Body of pancreas (tissue), 4 donors: ENCODE measurements around the gene CAMK4. TPM values are rescaled to one million over a fixed set of nuclear protein-coding genes. Genes with fewer than 3 reads are reported as not detected.

ENCODE experiments used
- ATAC-seq: fragments of 150-250 bp; one replicate; pipeline ENCODE4 v1.9.1; 2016
- DNase-seq, 4 donors: peaks; one replicate each; pipeline ENCODE4 v3.0.0-alpha.2; 2019
- H3K27ac ChIP-seq, 4 donors: fragments of 200-600 bp; sonication (generic); 1 replicate in 3 of 4; 2 replicates in 1 of 4; pipeline versions ENCODE4 v1.5.1 to v1.6.1; 2016 to 2019; ENCODE audit warnings: mild to moderate bottlenecking in 1 of 4, mixed read lengths in 1 of 4, moderate library complexity in 1 of 4
- H3K27me3 ChIP-seq, 2 donors: fragments of 200-600 bp; sonication (generic); one replicate each; pipeline ENCODE4 v1.6.0; 2016; ENCODE audit warnings: mild to moderate bottlenecking in 1 of 2
- H3K36me3 ChIP-seq, 2 donors: fragments of 200-600 bp; sonication (generic); replicated peaks in 1 of 2; 2 replicates each; pipeline ENCODE4 v1.5.1; 2016; ENCODE audit warnings: low read depth in 2 of 2; ENCODE audit not compliant: insufficient read depth in 1 of 2
- H3K4me1 ChIP-seq: fragments of 200-600 bp; sonication (generic); one replicate; pipeline ENCODE4 v1.6.0; 2016
- H3K4me3 ChIP-seq, 2 donors: fragments of 200-600 bp; sonication (generic); 1 replicate in 1 of 2; 2 replicates in 1 of 2; pipeline ENCODE4 v1.5.1; 2016 to 2019
- H3K9me3 ChIP-seq, 3 donors: fragments of 200-600 bp; sonication (generic); 1 replicate in 2 of 3; 2 replicates in 1 of 3; pipeline ENCODE4 v1.5.1; 2016
- POLR2A ChIP-seq, 3 donors: fragments of 450-650 bp; IDR thresholded peaks; one replicate each; pipeline ENCODE4 v1.6.1; 2016; ENCODE audit warnings: antibody characterized with exemption in 3 of 3, mild to moderate bottlenecking in 2 of 3
- WGBS, 2 donors: methylation state at CpG; one replicate each; pipeline ENCODE4 v1.1.5; 2017; 5-methylcytosine and 5-hydroxymethylcytosine counted together
- intact Hi-C: fragments of 100-400 bp; cut with DNase I; formaldehyde crosslinking; loops from one replicate; pipeline ENCODE4 v1.15.1; 2023
- total RNA-seq, 2 donors: library from RNA; depleted of rRNA; stranded (reverse); fragments of >200 nt; gene quantifications; one replicate each; pipeline ENCODE4 v1.1.0, GENCODE V29; 2016
- TF ChIP-seq, protein P1 (sequence below), 7 experiments: fragments of 450-650 bp in 4 of 7; fragments of 200-600 bp in 3 of 7; sonication (generic) in 3 of 7; IDR thresholded peaks; one replicate each; pipeline ENCODE4 v1.5.1; 2016 to 2019; ENCODE audit warnings: antibody characterized with exemption in 7 of 7

CAMK4 gene
- total RNA-seq, 2 donors from 2014 or later: 0.78 TPM; not detected in 1

DNA sequence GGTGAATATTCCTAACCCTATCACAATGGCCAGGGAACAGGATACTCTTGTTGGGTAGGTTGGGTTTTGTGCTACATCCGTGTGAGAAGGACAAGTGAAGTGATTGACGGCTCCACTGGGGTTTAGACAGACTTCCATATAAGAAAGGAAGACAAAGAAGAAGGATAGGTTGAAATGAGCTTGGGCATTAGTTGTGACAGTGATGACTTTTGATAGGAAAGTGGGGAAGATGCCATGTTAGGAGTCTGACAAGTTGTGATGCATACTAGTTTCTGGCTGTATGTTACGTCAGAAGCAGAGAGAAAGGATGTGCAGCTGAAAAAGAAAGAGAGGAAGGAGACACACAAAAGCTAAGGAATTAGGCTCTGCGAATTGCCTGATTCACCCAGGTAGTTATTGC is 150.2 kb downstream of the CAMK4 start:
- Histone ChIP-seq H3K4me1 (no peaks in the 10 kb centered on the region), H3K27me3 (no peaks in the 10 kb centered on the region)
- TF ChIP-seq POLR2A (IDR thresholded peaks at IDR 0.05): no peak
- TF ChIP-seq, protein P1, sequence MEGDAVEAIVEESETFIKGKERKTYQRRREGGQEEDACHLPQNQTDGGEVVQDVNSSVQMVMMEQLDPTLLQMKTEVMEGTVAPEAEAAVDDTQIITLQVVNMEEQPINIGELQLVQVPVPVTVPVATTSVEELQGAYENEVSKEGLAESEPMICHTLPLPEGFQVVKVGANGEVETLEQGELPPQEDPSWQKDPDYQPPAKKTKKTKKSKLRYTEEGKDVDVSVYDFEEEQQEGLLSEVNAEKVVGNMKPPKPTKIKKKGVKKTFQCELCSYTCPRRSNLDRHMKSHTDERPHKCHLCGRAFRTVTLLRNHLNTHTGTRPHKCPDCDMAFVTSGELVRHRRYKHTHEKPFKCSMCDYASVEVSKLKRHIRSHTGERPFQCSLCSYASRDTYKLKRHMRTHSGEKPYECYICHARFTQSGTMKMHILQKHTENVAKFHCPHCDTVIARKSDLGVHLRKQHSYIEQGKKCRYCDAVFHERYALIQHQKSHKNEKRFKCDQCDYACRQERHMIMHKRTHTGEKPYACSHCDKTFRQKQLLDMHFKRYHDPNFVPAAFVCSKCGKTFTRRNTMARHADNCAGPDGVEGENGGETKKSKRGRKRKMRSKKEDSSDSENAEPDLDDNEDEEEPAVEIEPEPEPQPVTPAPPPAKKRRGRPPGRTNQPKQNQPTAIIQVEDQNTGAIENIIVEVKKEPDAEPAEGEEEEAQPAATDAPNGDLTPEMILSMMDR (IDR thresholded peaks at IDR 0.05): no peak

DNA sequence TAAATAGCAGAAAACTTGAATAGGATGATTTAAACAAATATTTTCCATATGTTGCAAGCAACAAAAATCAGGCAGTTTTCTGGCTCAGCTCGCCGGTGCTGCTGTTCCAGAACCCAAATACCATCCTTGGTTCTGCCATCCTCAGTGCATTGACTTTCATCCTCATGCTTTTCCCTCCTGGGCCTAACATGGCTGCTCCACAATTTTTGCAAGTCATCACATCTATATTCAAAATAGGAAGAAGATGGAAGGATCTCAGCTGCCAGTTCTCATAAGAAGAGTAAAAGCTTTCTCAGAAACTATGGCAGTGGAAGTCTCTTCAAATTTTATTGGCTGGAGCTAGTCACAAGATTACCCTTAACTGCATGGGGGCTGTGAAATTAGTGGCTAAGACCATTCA is 151.5 kb downstream of the CAMK4 start:
- DNase-seq (no peak), ATAC-seq (no peak)
- no peaks in the 10 kb centered on the region for H3K36me3 ChIP-seq
- intact Hi-C loops: no loop called here
- H3K9me3 ChIP-seq: no peaks in the 10 kb centered on the region
- H3K4me3 ChIP-seq: no peak overlapping the region
- H3K27ac ChIP-seq: no peak overlapping the region
- H3K4me1 ChIP-seq: no peaks in the 10 kb centered on the region
- WGBS, 2 donors: 85 to 88% methylated on average over 2 of the region's 2 CpGs
- no peak for TF ChIP-seq POLR2A (IDR thresholded peaks at IDR 0.05)
- TF ChIP-seq, protein P1 (IDR thresholded peaks at IDR 0.05): no peak
- H3K27me3 ChIP-seq: no peaks in the 10 kb centered on the region

More for the DNA sequence above, 150.2 kb downstream of the CAMK4 start:
- intact Hi-C loops: no loop called here
- DNase-seq (no peak), ATAC-seq (no peak)
- WGBS, 2 donors: 55 to 64% methylated on average over 4 of the region's 4 CpGs
- no peaks in the 10 kb centered on the region for H3K36me3 ChIP-seq
- H3K4me3 ChIP-seq: no peak overlapping the region
- H3K27ac ChIP-seq: no peak overlapping the region
- no peaks in the 10 kb centered on the region for H3K9me3 ChIP-seq

DNA sequence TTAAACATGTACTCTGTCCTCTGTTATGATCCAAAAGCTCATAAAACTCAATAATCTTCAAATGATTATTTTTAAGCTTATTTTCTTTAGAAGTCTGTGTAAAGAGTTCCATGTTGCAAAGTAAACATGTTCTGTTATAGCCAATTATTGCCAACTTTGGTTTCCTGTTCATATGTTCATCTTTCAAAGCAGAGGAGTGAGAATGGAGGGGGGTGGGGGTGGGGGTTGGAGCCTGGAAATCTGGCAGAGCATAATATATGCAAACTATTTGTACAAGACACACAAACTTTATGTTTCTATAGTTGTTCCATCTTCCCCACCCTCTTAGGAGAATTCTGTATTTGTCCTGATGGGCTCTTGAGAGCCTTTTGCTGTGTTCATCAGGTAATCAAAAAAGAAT is 153.1 kb downstream of the CAMK4 start:
- H3K27me3 ChIP-seq: no peaks in the 10 kb centered on the region
- ATAC-seq: no peak
- intact Hi-C loops: no loop called here

DNA sequence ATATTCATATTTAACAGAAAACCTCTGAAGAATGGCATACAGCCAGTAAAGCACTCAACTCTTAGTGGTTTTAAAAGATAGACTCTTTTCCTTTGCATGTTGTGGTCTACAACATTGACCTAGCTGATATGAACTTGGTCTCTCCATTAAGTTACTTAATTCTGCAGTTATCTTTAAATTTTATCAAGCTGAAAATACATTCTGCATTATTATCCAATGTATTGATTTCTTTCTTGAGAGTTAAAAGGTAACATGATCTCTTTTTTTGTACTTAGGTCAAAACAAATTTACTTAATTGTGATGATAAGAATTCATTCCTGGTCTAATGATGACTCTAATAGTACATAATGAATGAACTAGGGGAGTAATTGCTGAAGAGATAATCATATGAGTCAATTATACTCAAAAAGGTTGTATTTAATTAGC is 155.2 kb downstream of the CAMK4 start:
- Histone ChIP-seq H3K4me1 (no peaks in the 10 kb centered on the region), H3K27me3 (no peaks in the 10 kb centered on the region), H3K4me3 (no peak overlapping the region), H3K27ac (no peak overlapping the region), H3K9me3 (no peaks in the 10 kb centered on the region), H3K36me3 (no peaks in the 10 kb centered on the region)
- no peak for TF ChIP-seq POLR2A (IDR thresholded peaks at IDR 0.05)
- TF ChIP-seq, protein P1 (IDR thresholded peaks at IDR 0.05): no peak
- intact Hi-C loops: no loop called here
- ATAC-seq (no peak), DNase-seq (no peak)

More for the DNA sequence above, 153.1 kb downstream of the CAMK4 start:
- Histone ChIP-seq H3K27ac (no peak overlapping the region), H3K4me1 (no peaks in the 10 kb centered on the region), H3K36me3 (no peaks in the 10 kb centered on the region), H3K9me3 (no peaks in the 10 kb centered on the region), H3K4me3 (no peak overlapping the region)
- no peak for TF ChIP-seq POLR2A (IDR thresholded peaks at IDR 0.05)
- TF ChIP-seq, protein P1 (IDR thresholded peaks at IDR 0.05): no peak
- no peak for DNase-seq

DNA sequence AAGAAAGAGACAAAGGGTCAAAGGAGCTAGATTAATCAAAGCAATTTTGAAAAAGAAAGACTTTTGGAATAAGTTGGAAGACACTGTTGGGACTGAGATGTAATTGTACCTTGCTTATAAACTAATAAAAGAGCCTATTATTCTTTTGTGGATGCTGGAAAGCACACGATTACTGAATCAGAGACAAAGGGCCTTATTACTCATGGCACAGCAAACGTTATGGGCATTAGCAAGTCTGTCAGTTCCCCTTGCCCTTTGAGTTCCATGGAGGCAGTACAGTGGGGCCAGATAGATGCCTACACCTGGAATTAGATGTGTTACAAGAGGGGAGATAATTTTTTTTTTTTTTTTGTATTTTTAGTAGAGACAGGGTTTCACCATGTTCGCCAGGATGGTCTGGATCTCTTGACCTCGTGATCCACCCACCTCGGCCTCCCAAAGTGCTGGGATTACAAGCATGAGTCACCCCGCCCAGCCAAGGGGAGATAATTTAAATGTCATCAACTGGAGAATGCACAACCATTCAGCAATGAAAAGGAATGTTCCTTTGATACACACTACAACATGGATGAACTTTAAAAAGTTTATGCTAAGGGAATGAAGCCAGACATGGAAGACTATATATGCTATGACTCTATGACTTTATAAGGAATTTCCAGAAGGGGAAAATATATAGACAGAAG is 159.2 kb downstream of the CAMK4 start:
- H3K4me3 ChIP-seq: no peak overlapping the region
- H3K36me3 ChIP-seq: no peaks in the 10 kb centered on the region
- ATAC-seq (no peak), DNase-seq (no peak)
- no peak for TF ChIP-seq POLR2A (IDR thresholded peaks at IDR 0.05)
- TF ChIP-seq, protein P1 (IDR thresholded peaks at IDR 0.05): no peak
- H3K9me3 ChIP-seq: no peaks in the 10 kb centered on the region
- no peaks in the 10 kb centered on the region for H3K4me1 ChIP-seq
- H3K27ac ChIP-seq: no peak overlapping the region
- intact Hi-C loops: no loop called here
- 61 to 79% methylated on average over 6 of the region's 6 CpGs for WGBS, 2 donors
- no peaks in the 10 kb centered on the region for H3K27me3 ChIP-seq
